RWPE2 (cell line): ENCODE data around the gene CACNG3.

ENCODE experiments used
- ATAC-seq: fragments of 200-7000 bp; cut with Tn5 transposase; 3 replicates; pipeline ENCODE4 v1.9.1; 2021; ENCODE audit warnings: low read depth
- DNase-seq: peaks from one replicate; pipeline ENCODE4 v3.0.0-alpha.2; 2020; ENCODE audit warnings: low spot score
- H3K27ac ChIP-seq: fragments of 450-650 bp; 2 replicates; pipeline ENCODE4 v1.5.1; 2017; ENCODE audit warnings: mild to moderate bottlenecking; ENCODE audit not compliant: poor library complexity, severe bottlenecking
- H3K27me3 ChIP-seq: fragments of 250-450 bp; sonication (Bioruptor Pico); 2 replicates; pipeline ENCODE4 v1.5.1; 2021; ENCODE audit warnings: mild to moderate bottlenecking, moderate library complexity; ENCODE audit not compliant: insufficient read depth, poor library complexity, severe bottlenecking
- H3K36me3 ChIP-seq: fragments of 250-450 bp; sonication (Bioruptor Pico); 2 replicates; pipeline ENCODE4 v1.5.1; 2020; ENCODE audit warnings: low read depth, mild to moderate bottlenecking, moderate library complexity
- H3K4me1 ChIP-seq: fragments of 250-450 bp; sonication (Bioruptor Pico); 2 replicates; pipeline ENCODE4 v1.5.1; 2021; ENCODE audit warnings: mild to moderate bottlenecking, moderate library complexity; ENCODE audit not compliant: insufficient read depth, poor library complexity, severe bottlenecking
- H3K4me3 ChIP-seq: fragments of 250-450 bp; sonication (Bioruptor Pico); 2 replicates; pipeline ENCODE4 v1.5.1; 2021; ENCODE audit warnings: mild to moderate bottlenecking, moderate library complexity; ENCODE audit not compliant: severe bottlenecking
- H3K9me3 ChIP-seq: fragments of 250-450 bp; sonication (Bioruptor Pico); 2 replicates; pipeline ENCODE4 v1.5.1; 2021; ENCODE audit warnings: mild to moderate bottlenecking, moderate library complexity; ENCODE audit not compliant: severe bottlenecking
- CTCF ChIP-seq: fragments of 450-650 bp; IDR thresholded peaks from one replicate; pipeline ENCODE4 v1.5.1; 2017; ENCODE audit warnings: mild to moderate bottlenecking, moderate library complexity; ENCODE audit not compliant: poor library complexity, severe bottlenecking

The CACNG3 gene

GRCh38 chr16:24346734-24347133 lies 90.6 kb downstream of the CACNG3 start:
- H3K4me1 ChIP-seq: no peaks in the 10 kb centered on the region
- H3K36me3 ChIP-seq: no peaks in the 10 kb centered on the region
- H3K9me3 ChIP-seq: no peaks in the 10 kb centered on the region
- no peak overlapping the region for H3K27ac ChIP-seq
- H3K4me3 ChIP-seq: no peak overlapping the region
- ATAC-seq: no peak
- H3K27me3 ChIP-seq: no peaks in the 10 kb centered on the region
- no peak for TF ChIP-seq CTCF
- no peak for DNase-seq

- Histone ChIP-seq H3K36me3 (no peaks in the 10 kb centered on the region), H3K4me1 (no peaks in the 10 kb centered on the region), H3K9me3 (no peaks in the 10 kb centered on the region), H3K4me3 (no peak overlapping the region), H3K27ac (no peak overlapping the region), H3K27me3 (no peaks in the 10 kb centered on the region)
- no peak for TF ChIP-seq CTCF
- DNase-seq (no peak), ATAC-seq (no peak)
Measured at GRCh38 chr16:24347556-24347955, 91.4 kb downstream of the CACNG3 start.

- no peaks in the 10 kb centered on the region for H3K27me3 ChIP-seq
- H3K4me1 ChIP-seq: no peaks in the 10 kb centered on the region
- ATAC-seq (no peak), DNase-seq (no peak)
- no peak overlapping the region for H3K27ac ChIP-seq
- H3K9me3 ChIP-seq: no peaks in the 10 kb centered on the region
- H3K4me3 ChIP-seq: no peak overlapping the region
- TF ChIP-seq CTCF: no peak
- H3K36me3 ChIP-seq: no peaks in the 10 kb centered on the region
Measured at GRCh38 chr16:24348545-24349290, 92.6 kb downstream of the CACNG3 start.

GRCh38 chr16:24349320-24349719 lies 93.2 kb downstream of the CACNG3 start:
- DNase-seq: no peak
- ATAC-seq: no peak
- Histone ChIP-seq H3K4me1 (no peaks in the 10 kb centered on the region), H3K27ac (no peak overlapping the region), H3K9me3 (no peaks in the 10 kb centered on the region), H3K36me3 (no peaks in the 10 kb centered on the region), H3K27me3 (no peaks in the 10 kb centered on the region), H3K4me3 (no peak overlapping the region)
- TF ChIP-seq CTCF: no peak

- no peaks in the 10 kb centered on the region for H3K9me3 ChIP-seq
- no peaks in the 10 kb centered on the region for H3K4me1 ChIP-seq
- H3K27ac ChIP-seq: no peak overlapping the region
- H3K36me3 ChIP-seq: no peaks in the 10 kb centered on the region
- DNase-seq (no peak), ATAC-seq (no peak)
- no peak for TF ChIP-seq CTCF
- H3K4me3 ChIP-seq: no peak overlapping the region
- H3K27me3 ChIP-seq: no peaks in the 10 kb centered on the region
Measured at GRCh38 chr16:24352746-24353145, 96.6 kb downstream of the CACNG3 start.
